Peyer's patch (tissue), 4 donors: ENCODE data around the gene GTF3C2.

Experiments
- CTCF ChIP-seq, 6 experiments: fragments of 450-650 bp in 4 of 6; fragments of 200-600 bp in 2 of 6; sonication (generic) in 1 of 6; IDR thresholded peaks; one replicate each; pipeline ENCODE4 v1.5.1; 2017 to 2019; ENCODE audit warnings: antibody characterized with exemption in 6 of 6, mild to moderate bottlenecking in 3 of 6, moderate library complexity in 1 of 6
- POLR2A ChIP-seq, 2 donors: fragments of 450-650 bp; IDR thresholded peaks; one replicate each; pipeline ENCODE4 v1.5.1; 2017; ENCODE audit warnings: antibody characterized with exemption in 2 of 2, mild to moderate bottlenecking in 2 of 2, moderate library complexity in 2 of 2

DNA sequence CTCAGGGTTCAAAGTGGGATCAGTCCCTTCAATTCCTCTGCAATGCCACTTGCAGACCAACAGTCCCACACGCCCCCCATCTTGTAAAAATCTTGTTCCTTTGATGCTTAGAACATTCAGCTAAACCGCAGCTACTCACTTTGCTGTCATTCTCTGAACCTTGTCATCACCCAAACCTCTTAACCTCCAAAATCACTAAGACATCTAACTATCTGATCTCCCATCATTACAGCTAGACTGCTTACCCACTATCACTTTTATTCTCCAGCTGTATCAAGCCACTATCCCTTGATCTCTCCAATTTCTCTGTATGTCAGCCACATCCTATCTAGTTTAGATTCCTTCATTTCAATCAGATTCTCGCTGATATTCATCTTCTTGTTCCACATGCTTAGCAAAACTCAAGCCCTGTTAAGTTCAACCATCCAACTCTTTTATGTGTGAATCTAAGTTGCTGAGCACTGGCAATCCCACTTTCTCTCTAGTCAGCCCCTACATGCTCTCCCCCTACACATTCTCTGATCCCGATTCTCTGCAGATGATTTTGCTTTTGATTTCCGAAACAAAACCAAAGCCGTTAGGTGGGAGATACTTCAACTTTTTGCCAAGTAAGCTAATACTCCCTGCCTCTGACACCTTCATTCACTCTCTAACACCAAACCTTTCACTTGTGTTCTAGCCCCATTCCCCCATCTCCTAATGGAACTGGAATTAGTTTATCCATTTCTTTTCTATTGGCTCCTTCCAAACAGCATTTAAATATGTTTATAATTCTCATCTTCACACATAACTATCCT, 4.6 kb downstream of the GTF3C2 start:
- TF ChIP-seq POLR2A (IDR thresholded peaks at IDR 0.05): no peak
- TF ChIP-seq CTCF (IDR thresholded peaks at IDR 0.05): no peak
